Measurements from ENCODE around the gene CCDC85A.

DNA sequence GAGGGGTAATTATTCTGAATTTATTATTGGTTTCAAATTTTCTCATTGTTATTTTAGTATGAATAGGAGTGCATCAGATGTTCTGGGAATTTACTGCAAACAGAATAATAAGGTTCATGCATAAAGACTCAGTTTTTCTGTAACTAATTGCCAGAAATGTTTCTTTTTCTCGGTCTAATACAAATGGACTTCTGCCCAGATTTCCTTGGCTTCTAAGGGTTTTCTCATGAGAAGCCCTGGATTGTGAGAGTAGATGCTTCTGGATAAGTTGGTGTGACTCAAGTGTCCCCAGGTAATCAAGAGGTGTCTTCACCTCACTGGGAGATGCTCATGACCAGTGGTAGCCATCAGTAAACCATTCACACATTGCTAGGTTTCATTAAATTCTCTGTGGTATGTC is 78.5 kb downstream of the CCDC85A start:
- no peak for TF ChIP-seq POLR2A (IDR thresholded peaks at IDR 0.05)
- TF ChIP-seq, protein P1, sequence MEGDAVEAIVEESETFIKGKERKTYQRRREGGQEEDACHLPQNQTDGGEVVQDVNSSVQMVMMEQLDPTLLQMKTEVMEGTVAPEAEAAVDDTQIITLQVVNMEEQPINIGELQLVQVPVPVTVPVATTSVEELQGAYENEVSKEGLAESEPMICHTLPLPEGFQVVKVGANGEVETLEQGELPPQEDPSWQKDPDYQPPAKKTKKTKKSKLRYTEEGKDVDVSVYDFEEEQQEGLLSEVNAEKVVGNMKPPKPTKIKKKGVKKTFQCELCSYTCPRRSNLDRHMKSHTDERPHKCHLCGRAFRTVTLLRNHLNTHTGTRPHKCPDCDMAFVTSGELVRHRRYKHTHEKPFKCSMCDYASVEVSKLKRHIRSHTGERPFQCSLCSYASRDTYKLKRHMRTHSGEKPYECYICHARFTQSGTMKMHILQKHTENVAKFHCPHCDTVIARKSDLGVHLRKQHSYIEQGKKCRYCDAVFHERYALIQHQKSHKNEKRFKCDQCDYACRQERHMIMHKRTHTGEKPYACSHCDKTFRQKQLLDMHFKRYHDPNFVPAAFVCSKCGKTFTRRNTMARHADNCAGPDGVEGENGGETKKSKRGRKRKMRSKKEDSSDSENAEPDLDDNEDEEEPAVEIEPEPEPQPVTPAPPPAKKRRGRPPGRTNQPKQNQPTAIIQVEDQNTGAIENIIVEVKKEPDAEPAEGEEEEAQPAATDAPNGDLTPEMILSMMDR (IDR thresholded peaks at IDR 0.05) = no peak

All from tibial nerve (tissue), 3 donors.